NCI-H82 treated with DMSO at 0.1 percent for 48 hours (cell line): ENCODE results near the gene ABCF2.

Source experiments
- DNase-seq: peaks from one replicate; lab custom pipeline; 2025; ENCODE audit not compliant: unreplicated experiment; lab: John Stamatoyannopoulos, UW

ABCF2 gene

DNA sequence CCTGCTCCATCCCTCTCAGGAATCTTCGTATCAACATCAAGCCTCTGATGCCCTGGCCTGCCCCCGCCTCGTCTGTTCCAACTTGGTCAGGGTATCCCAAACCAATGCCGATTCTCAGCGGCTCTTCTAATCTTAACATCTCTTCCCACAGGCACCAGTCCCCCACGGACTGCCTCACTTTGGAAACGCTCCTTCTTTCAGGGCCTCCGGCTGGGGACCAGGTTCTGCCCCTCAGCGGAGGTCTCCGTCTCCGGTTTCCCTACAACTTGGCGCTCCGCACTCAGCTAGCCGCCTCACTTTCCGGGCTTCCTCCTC is 488 bp downstream of the ABCF2 start:
- DNase-seq: no peak

DNA sequence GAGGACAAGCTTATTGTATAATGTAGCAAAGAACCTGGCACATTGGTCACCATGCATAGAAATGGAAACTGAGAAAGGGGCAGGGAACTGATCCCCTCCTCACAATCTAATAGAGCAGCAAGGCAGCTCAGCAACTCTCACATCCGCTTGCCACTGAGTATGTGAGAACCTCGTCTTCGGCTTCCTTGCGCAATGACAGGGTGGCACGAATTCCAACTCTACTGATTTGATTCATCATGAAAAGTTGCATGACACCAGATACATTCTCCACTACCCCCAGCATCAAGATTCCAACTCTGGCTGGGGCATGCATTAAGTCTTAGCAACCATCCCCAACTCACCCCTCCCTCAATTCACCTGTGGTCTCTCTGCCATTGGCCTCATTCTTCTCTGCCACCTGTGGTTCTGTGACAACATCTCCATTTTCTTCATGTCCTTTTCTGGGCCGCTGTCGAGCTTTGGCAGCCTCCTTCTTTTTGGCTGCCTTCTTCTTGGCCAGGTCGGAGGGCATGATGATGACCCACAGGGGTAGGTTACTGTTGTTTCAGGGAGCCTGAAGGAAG is 976 bp downstream of the ABCF2 start:
- DNase-seq: no peak

DNA sequence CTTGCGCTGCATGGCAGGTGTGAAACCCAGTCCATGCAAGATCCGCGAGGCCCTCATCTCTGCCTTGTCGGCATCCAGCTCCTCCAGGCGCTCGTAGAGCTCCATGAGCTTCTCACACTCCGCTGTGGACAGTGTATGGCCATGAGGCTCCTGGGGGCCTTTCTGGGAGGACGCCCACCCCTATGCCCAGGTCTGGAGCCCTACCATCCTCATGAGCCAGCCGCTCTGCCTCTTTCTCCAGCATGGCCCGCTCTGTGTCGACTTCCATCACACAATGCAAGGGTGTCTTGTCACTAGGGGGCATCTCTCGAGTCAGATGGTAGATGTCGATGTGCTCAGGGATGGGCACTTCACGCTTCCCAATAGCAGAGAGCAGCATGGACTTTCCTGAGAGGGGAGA is 3.3 kb downstream of the ABCF2 start:
- DNase-seq: no peak

DNA sequence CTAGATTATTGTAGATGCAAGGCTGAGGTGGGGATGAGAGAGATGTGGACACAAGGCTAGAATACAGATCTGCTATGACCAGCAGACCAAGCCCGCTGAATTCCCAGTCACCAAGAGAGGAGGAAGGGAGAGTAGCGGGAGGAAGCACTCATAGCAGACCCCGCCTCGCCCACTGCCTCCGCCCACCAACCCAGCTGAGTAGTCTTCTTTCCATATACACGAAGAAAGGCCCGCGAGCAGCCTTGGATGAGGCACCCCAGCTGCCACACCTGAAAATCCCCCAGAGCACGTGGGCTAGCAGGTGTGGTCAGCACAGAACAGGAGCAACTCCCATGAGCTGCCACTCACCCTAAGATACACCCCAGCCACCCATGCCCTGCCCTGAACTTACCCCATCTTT is 8.8 kb downstream of the ABCF2 start:
- DNase-seq: no peak

DNA sequence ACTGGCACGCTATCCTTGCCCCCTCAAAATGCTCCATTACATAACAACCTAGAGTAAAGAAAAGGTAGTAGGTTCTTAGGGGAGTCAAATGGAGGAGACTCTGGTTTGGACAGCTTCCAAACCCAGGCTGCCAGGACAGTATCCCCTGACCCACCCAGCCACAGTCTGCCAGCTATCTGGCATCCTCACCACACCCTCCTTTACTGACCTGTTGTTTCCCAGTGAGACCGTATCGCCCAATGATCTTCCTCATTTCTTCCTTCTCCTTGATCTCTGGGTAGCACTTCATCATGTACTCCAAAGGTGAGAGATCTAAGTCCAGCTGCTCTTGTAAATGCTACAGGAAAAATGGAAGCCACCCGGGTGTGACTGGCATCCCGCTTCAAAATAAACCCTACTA is 11.6 kb downstream of the ABCF2 start:
- DNase-seq: no peak

DNA sequence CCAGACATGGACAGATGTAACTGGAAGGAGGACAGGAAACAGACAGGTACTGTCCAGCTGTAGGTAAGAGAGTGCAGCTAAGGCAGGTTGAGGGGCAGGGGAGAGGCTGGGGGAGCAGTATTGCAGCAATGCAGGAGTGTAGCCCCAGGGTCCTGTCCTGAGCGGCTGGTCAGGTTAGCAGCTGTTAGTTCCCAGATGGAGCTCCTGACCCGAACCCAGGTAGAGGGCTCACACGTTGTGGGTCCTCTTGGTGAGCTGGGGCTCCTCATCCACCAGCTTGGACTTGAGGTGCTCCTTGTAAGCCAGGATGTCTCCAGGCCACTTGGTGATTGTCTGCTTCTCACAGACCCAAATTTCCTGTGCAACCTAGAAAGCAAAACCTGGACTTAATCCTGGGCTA is 13.2 kb downstream of the ABCF2 start:
- DNase-seq: no peak

DNA sequence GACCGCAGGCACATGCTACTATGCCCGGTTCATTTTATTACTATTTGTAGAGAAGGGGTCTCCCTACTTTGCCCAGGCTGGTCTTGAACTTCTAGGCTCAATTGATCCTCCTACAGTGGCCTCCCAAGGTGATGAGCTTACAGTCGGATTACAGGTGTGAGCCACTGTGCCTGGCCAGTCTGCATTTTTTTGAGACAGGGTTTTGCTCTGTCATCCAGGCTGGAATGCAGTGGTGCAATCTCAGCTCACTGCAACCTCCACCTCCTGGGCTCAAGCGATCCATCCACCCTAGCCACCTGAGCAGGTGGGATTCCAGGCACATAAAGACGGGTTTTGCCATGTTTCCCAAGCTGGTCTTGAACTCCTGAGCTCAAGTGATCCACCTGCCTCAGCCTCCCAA is 14.4 kb downstream of the ABCF2 start:
- no peak for DNase-seq

DNA sequence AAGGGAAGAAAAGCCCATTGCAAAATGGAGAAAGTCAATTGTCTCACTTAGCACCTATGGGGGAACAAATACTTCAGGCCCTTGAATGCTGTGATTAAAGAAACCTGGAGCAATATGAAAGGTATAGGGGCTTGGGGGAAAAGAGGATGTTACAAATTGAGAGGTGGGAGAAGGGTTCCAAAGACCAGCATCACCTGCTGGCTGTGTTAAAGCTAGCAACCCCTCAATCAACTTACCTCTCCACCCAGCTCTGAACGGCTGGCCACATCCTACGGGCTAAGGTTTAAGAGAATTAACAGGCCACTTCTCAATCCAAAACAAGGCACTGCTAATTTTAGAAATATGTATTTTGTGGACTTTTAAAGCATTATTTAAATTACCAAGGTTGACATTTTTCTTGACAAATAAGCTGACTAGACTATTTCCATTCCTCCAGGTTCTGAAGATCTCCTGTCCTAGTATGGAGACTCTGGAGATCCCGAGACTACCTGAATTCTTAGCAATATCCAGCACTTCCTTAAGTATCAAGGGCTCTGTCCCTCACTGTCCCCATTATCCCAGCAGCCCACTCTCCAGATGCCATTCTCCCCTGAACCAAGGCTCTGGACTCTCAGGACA is 15.7 kb downstream of the ABCF2 start:
- DNase-seq: no peak

DNA sequence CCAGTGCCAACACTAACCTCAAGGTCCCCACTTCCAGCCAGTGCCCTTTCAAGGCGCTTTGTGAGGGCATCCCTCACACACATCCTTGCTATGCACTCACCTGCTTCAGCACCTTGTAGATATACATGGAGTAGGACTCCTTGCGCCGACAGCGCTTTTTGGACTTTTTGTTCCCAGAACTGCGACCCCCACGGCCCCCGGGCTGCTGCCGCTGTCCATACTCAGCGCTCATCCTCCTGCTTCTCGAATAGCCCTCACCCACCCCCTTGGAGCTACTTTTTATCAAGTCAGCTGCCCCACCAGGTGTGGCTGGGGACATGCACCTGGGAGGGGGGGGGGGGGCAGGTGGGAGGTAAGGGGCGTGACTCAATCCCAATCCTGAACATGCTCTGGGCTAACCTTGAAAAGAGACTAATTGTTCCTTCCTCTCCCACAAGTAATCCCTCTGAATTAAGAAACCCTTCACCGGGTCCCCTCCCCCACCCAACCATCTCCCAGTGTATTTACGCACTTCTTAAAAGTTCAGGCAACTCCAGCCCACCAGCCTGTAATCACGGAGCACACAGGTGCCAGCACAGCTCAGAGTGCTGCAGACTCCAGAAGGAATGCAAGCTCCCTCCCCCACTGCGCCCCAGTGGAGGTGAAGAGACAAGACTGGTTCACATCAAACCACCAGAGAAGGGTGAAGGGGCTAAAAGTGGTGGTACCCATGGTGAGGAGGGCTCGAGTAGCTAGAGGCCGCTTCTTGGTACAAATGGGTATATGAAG is 16.7 kb downstream of the ABCF2 start, which contains the start of gene H2BK1:
Gene H2BK1 (minus strand): TSS at position 402 of the 768 bp plus-strand sequence. CDS start 170 bp downstream, at position 232.
- DNase-seq: no peak

DNA sequence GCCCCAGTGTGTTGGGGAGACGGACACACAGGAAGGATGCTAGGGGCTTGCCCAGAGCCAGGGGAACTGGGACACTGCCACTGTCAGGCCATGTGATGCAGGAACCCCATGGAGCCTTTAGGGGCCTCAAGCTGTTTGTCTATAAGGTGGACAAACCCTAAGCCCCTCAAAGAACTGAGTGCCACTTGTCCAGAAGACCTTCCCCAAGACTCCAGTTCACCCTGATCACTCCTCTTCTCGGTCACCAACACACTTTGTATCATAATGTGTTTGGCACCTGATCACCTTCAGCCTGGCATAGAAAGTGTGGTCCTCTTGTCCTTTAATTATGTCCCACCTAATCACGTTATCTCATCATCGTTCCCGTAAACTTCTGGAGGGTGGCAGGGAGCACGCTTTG is 17.4 kb downstream of the ABCF2 start:
- no peak for DNase-seq

DNA sequence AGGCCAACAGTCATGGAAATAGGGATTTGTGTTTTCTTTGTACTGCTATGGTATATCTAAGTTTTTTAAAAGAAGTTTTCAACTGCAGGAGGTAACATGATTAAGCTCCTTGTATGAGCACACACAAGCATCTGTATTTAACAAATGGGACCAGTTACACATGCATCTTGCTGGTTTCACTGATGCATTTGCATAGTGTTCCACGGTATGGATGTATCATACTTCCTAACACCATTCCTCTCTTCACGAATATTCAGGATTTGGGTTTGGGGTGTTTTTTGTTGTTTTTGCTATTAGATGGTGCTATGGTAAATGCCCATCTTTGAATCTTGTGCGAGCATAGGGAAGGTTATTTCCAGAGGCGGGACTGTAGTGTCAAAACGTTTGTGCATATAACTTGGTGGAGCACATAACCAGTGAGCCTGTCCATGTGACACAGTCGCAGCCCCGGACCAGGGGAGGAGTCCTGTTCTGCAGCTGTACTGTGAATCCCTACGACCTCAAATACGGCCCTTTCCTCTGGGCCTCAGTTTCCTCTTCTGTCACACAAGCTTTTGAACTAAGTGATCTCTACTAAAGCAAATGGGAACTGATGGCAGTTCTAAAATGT is 18.6 kb downstream of the ABCF2 start:
- DNase-seq: no peak

DNA sequence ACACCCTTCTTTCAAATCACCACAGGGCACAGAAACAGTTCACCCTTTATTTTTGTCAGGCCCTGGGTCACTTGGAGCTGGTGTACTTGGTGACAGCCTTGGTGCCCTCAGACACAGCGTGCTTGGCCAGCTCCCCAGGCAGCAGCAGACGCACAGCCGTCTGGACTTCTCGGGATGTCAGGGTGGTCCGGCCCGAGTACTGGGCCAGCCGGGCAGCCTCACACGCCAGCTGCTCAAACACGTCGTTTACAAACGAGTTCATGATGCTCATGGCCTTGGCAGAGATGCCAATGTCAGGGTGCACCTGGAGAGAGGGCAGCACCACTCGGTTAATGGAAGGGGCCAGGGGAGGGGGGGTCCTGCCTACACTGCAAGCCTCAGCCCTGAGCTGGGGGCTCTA is 19.2 kb downstream of the ABCF2 start:
- DNase-seq: no peak

DNA sequence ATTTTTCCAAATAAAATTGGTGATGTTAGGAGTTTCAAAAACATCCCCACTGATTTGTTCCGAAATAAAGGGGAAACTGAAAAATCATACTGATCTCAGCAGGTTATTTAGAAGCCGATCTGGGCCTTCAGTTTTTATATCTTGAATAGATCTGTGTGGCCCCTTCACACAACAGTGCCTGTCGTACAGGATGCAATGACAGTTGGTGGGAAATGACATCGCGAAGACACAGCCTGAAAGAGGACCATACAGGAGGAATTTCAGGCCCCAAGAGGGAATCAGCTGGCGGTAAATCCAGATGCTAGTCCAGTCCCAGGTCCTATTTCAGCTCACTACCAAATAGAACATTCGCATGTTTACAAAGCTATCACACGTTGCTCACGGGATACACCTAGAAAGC is 19.7 kb downstream of the ABCF2 start:
- DNase-seq: no peak

DNA sequence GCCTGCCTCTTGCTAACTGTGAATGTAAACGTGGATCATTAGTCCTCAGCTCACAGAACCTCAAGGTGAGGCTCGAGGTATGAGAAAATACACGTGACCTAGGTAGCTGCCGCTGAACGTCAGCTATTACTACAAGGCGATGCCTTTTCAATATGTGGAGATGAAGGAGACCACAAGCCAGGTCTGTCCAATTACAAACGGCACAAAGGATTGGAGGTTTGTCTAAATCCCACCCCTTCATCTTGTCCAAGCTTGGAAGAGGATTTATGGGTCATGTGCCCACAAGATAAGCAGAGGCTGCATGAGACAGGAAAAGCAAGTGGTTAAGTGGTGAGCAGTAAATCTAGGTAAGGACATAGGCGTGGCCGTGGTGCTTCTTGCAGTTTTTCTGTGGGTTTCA is 20.1 kb downstream of the ABCF2 start:
- peak; percentile 64 for DNase-seq

DNA sequence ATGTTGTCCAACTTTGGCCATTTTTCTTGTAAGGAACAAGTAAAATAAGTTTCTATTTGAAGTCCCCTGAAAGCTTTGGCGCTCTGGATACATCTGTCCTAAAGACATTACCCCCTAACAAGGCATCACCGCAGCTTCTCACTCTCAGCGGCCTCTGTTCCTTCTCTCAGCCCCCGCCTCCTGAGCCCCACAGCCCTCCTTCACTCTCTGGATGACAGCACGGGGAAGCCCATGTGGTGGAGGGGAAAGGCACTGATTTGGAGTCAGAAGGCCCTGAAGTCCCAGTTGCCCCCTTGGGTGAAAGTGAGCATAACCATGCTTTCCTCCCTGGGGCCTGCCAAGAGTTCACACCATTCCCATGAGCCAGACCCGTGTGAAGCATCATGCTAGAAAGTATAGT is 21.3 kb downstream of the ABCF2 start:
- no peak for DNase-seq

DNA sequence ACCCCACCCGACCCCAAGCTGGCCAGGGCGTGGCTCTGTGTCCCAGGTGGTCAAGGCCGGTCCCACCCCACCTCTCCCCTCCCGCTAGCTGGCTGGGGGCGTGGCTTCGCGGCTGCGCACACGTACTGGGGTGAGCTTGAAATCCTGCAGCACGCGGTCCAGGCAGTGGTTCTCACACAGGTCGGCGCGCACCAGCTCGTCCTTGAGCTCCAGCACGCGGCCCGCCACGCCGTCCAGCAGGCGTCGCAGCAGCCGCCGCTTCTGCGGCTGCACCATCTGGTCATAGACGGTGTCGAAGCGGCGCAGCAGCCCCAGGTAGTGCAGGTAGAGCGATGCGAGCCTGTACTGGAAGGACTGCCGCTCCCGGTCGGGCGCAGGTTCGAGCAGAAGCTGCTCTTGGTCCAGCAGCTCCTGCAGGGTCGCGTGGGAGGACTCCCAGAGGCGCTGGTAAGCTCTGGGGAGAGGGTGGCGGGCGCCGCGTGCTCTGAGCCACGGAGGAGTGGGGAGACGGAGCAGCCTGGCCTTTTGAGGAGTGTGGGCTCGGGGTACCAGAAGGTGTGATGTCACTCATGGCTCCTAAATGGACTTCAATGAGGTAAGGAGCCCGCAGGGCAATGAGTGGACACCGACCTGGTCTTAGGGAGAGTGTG is 22.5 kb downstream of the ABCF2 start:
- DNase-seq: no peak

DNA sequence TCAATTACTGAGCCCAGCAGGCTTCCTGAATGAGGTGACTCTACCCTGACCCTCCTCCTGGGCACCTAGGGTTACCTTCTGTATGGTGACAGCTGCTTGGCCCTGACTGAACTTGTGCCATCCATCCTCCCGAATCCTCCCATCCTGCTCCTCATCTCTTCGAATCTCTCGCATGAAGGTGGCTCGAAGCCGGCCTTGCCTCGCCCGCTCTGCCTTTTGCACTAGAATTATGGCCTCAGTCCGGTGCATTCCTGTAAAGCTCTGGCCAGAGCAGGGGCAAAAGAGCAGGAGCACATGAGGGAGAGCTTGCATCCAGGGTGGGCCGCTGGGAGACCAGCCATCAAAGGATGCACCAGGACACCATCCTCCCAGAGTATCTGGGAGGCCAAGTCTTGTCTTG is 24.2 kb downstream of the ABCF2 start:
- no peak for DNase-seq

DNA sequence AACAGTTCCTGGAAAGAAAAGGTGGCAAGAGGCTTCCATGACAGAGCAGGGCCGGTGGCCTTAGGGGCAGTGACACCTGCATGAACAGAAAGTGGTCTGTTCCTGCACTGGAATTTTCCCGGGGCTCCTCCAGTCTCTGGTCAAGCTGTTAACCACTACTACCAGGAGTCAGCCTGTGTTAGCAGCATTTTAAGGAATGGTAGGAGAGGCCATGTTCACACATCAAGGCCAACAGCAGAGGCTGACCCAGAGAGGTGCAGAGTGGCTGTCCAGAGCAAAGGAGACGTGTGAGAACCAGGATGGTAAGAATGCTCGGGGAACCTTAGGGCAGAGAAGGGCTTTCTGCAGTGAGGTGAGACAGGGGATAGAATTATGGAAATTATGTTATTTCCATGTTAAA is 25.3 kb downstream of the ABCF2 start:
- no peak for DNase-seq

DNA sequence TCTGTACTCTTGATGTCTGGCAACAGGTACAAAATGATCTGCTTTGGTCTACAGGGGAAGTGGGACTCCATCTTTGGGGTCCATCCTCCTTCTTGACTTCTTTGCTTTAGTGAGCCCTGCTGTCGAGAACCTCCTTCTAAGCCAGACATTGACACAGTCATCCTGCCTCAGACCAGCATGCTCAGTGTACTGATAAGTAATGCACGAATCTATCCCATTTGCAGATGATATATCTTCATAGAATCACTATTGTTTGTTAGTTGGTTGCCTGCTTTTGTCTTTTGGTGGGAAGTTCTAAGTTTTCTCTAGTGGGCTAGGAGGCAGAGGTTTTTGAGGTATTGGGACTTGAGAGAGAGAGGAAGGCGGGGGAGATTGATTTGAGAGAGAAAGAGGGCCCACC is 25.7 kb downstream of the ABCF2 start:
- no peak for DNase-seq

DNA sequence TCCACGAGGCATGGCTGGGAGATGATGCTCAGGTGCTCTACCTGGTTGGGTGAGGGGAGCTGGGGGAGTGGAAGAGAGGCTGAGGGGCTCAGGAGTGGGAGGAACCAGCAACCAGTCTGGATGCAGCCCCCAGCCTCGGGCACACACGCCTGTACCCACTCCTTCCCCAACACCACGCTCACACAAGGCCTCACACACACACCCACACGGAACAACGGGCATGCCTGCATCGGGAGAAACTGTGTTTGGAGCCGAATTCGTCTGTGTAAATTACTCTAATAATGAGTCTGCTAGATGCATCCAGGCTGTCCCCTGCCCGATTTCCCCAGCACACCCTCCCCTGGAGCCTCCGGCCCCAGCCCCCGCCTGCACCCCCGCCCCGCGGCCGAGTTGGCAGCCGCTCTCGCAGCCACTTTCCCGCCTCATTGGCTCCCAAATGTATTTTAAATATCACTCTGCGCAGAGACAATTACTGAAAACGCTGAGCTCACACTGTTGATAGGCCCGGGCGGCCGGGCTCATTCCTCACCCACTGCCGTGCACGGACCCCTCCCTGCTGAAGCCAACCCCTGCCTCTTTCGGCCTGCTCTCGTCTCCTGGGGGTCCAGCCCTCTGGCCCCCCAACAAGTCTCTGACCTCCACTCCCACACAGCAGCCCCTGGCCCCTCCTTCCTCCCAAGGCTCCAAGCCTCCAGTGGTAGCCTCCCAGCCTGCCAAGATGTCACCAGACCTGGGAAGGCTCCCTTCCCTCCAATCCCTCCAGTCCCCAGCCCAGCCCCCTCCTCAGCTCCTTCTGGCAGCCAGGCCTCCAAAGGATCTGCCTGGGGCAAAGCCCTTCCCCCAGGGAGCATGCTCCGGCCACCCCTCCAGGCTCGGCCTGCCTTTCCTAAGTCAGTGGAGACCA is 27.8 kb downstream of the ABCF2 start:
- no peak for DNase-seq

DNA sequence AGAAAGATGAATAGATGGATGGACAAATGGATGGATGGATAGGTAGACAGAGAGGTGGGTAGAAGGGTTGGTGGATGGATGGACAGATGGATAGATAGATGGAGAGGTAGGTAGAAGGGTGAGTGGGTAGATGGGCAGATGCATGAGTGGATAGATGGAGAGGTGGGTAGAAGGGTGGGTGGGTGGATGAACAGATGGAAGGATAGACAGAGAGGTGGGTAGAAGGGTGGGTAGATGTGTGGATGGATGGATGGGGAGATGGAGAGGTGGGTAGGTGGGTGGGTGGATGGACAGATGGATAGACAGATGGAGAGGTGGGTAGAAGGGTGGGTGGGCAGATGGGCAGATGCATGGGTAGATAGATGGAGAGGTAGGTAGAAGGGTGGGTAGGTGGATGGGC is 29.1 kb downstream of the ABCF2 start:
- DNase-seq: no peak
